Measurements from ENCODE around the gene DHRS13. TPM values are rescaled to one million over a fixed set of nuclear protein-coding genes. Genes with fewer than 3 reads are reported as not detected.

The DHRS13 gene
- total and polyA plus RNA-seq, 9 donors: 3.7 to 13.8 (median 7.8) TPM

- Histone ChIP-seq H3K9me3 (no peaks in the 10 kb centered on the region), H3K4me3 (no peak overlapping the region), H3K27ac (no peak overlapping the region), H3K27me3 (no peaks in the 10 kb centered on the region), H3K4me1 (ENCODE audit: insufficient read depth) (peaks cover 2% of the 10 kb centered on the region), H3K36me3 (no peaks in the 10 kb centered on the region)
- no peak for DNase-seq
- 93 to 98% (median 94%) methylated on average over 4 of the region's 4 CpGs for WGBS, 3 donors
- intact Hi-C loops (cut with DNase I): no loop called here
- no peak for TF ChIP-seq EP300 (IDR thresholded peaks at IDR 0.05)
- no peak for TF ChIP-seq CTCF (IDR thresholded peaks at IDR 0.05)
- TF ChIP-seq POLR2A (IDR thresholded peaks at IDR 0.05): no peak
Measured at GRCh38 chr17:28926786-28927185, 23.9 kb upstream of the DHRS13 start.

- peaks cover 2% of the 10 kb centered on the region for H3K4me1 ChIP-seq (ENCODE audit: insufficient read depth)
- H3K27me3 ChIP-seq: no peaks in the 10 kb centered on the region
- intact Hi-C loops (cut with DNase I): no loop called here
- H3K4me3 ChIP-seq: no peak overlapping the region
- WGBS, 3 donors: 87 to 95% (median 93%) methylated on average over 2 of the region's 2 CpGs
- H3K36me3 ChIP-seq: no peaks in the 10 kb centered on the region
- DNase-seq: no peak
- no peak overlapping the region for H3K27ac ChIP-seq
- H3K9me3 ChIP-seq: no peaks in the 10 kb centered on the region
- TF ChIP-seq POLR2A (IDR thresholded peaks at IDR 0.05): no peak
- no peak for TF ChIP-seq CTCF (IDR thresholded peaks at IDR 0.05)
- TF ChIP-seq EP300 (IDR thresholded peaks at IDR 0.05): no peak
Measured at GRCh38 chr17:28926366-28926765, 23.5 kb upstream of the DHRS13 start.

- 27 to 47% (median 33%) methylated on average over 2 of the region's 2 CpGs for WGBS, 3 donors
- H3K4me1 ChIP-seq (ENCODE audit: insufficient read depth): peaks cover 2% of the 10 kb centered on the region
- H3K36me3 ChIP-seq: no peaks in the 10 kb centered on the region
- H3K27ac ChIP-seq: no peak overlapping the region
- no peak overlapping the region for H3K4me3 ChIP-seq
- H3K27me3 ChIP-seq: no peaks in the 10 kb centered on the region
- no peak for TF ChIP-seq POLR2A (IDR thresholded peaks at IDR 0.05)
- no peak for TF ChIP-seq EP300 (IDR thresholded peaks at IDR 0.05)
- TF ChIP-seq CTCF (IDR thresholded peaks at IDR 0.05): no peak
- intact Hi-C loops (cut with DNase I): no loop called here
- no peak for DNase-seq
- H3K9me3 ChIP-seq: no peaks in the 10 kb centered on the region
Measured at GRCh38 chr17:28925912-28926365, 23.1 kb upstream of the DHRS13 start.

GRCh38 chr17:28920201-28920600, 17.3 kb upstream of the DHRS13 start:
- Histone ChIP-seq H3K4me3 (no peak overlapping the region), H3K27ac (no peak overlapping the region), H3K9me3 (no peaks in the 10 kb centered on the region), H3K36me3 (no peaks in the 10 kb centered on the region), H3K4me1 (ENCODE audit: insufficient read depth) (no peaks in the 10 kb centered on the region), H3K27me3 (no peaks in the 10 kb centered on the region)
- intact Hi-C loops (cut with DNase I): no loop called here
- TF ChIP-seq CTCF (IDR thresholded peaks at IDR 0.05): no peak
- no peak for TF ChIP-seq EP300 (IDR thresholded peaks at IDR 0.05)
- no peak for TF ChIP-seq POLR2A (IDR thresholded peaks at IDR 0.05)
- no peak for DNase-seq

All from ovary (tissue), 9 donors.